HG03095 (cell line): ENCODE measurements around the gene ZNF428.
"Not testable (repeated sequence)": the region's sequence is repeated elsewhere in the genome, so short reads cannot be mapped to it uniquely, and the experiment has no call there.

ENCODE experiments used
- ATAC-seq: cut with Tn5 transposase; IDR thresholded peaks from one replicate; pipeline ENCODE4 v1.9.1; 2021; ENCODE audit warnings: moderate library complexity; ENCODE audit not compliant: unreplicated experiment

The ZNF428 gene

GRCh38 chr19:43595605-43595998, 23.8 kb downstream of the ZNF428 start:
- no peak for ATAC-seq

GRCh38 chr19:43594710-43595604, 24.5 kb downstream of the ZNF428 start:
- ATAC-seq = no peak

- no peak for ATAC-seq
These were observed 25.2 kb downstream of the ZNF428 start for GRCh38 chr19:43594081-43594697.

- no peak for ATAC-seq
These were observed 26.6 kb downstream of the ZNF428 start for GRCh38 chr19:43592800-43593350.

GRCh38 chr19:43591904-43592772, 27.3 kb downstream of the ZNF428 start:
- no peak for ATAC-seq

GRCh38 chr19:43589678-43590077, 29.8 kb downstream of the ZNF428 start:
- ATAC-seq = no peak

- no peak for ATAC-seq
These were observed 30.2 kb downstream of the ZNF428 start for GRCh38 chr19:43589277-43589676.

- not testable (repeated sequence) for ATAC-seq
These were observed 32.4 kb downstream of the ZNF428 start for GRCh38 chr19:43587029-43587428.

- no peak for ATAC-seq
These were observed 33.1 kb downstream of the ZNF428 start for GRCh38 chr19:43586346-43586745.

- no peak for ATAC-seq
These were observed 34.9 kb downstream of the ZNF428 start for GRCh38 chr19:43584484-43584883.

GRCh38 chr19:43582495-43582894, 36.9 kb downstream of the ZNF428 start:
- ATAC-seq = no peak

GRCh38 chr19:43581467-43581866, 38.0 kb downstream of the ZNF428 start:
- no peak for ATAC-seq

GRCh38 chr19:43578787-43579186, 40.6 kb downstream of the ZNF428 start:
- ATAC-seq = no peak

GRCh38 chr19:43575955-43576878, 43.2 kb downstream of the ZNF428 start:
- no peak for ATAC-seq

GRCh38 chr19:43575156-43575950, 44.1 kb downstream of the ZNF428 start, which contains the start of the genes PINLYP and XRCC1:
PINLYP (plus strand) TSS chr19:43575801; CDS start chr19:43577192, 1,391 bp downstream.
XRCC1 (minus strand) TSS chr19:43575527; CDS start chr19:43575458, 69 bp downstream.
- ATAC-seq = peak; percentile 89

GRCh38 chr19:43574424-43575155, 44.8 kb downstream of the ZNF428 start:
- ATAC-seq = no peak

- no peak for ATAC-seq
These were observed 47.2 kb downstream of the ZNF428 start for GRCh38 chr19:43572171-43572588.

- ATAC-seq = no peak
These were observed 49.1 kb downstream of the ZNF428 start for GRCh38 chr19:43570174-43570791.
